HG03097 (cell line): Measurements from ENCODE around the gene PLSCR3.

Experiments
- ATAC-seq: cut with Tn5 transposase; IDR thresholded peaks from one replicate; pipeline ENCODE4 v1.9.1; 2021; ENCODE audit not compliant: unreplicated experiment, low FRiP score

Gene PLSCR3

DNA sequence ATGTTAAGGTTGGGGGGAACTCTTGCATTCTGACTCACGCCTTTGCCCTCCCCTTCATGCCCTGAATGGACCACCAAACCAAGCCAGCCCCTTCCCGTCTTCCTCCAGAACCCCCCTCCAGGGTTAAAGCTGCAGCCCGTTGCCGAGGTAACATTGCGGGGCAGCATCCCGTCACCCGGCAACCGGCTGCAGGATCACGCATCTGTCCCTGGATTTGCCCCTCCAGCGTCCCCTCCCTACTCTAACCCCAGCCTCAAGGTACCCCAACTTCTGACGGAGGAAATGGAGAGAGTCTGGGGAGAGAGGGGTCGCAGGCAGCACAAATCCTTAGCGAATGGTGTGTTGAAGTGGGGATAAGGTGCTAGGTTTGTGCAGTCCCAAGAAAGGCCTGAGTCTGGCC is 12.8 kb upstream of the PLSCR3 start:
- no peak for ATAC-seq

DNA sequence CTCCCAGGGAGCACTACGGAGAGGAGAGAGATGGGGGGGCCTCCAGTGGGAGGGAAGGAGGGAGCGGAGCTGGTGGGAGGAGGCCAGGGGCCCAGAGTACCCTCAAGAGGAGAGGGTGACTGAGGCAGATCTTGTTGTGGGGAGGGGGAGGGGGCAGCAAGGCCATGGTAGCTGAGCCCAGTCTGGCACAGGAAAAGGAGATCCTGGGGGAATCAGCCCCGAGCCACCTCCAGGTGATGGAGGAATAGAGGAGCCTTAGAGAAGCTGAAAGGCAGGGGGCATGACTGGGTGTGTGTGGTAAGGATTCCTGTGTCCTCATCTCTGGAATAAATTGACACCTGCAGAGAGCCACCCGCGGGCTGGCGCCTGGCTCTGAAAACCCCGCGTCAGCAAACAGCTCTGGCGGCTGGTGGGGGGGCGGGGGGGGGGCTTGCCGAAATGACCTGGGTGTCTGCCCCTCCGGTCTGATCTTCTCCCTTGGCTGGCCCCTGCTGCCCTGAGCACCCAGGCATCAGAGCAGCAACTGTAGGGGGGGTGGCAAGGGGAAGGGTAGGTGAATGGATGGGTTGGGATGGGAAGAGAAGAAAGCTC is 12.0 kb upstream of the PLSCR3 start:
- ATAC-seq, result no peak

DNA sequence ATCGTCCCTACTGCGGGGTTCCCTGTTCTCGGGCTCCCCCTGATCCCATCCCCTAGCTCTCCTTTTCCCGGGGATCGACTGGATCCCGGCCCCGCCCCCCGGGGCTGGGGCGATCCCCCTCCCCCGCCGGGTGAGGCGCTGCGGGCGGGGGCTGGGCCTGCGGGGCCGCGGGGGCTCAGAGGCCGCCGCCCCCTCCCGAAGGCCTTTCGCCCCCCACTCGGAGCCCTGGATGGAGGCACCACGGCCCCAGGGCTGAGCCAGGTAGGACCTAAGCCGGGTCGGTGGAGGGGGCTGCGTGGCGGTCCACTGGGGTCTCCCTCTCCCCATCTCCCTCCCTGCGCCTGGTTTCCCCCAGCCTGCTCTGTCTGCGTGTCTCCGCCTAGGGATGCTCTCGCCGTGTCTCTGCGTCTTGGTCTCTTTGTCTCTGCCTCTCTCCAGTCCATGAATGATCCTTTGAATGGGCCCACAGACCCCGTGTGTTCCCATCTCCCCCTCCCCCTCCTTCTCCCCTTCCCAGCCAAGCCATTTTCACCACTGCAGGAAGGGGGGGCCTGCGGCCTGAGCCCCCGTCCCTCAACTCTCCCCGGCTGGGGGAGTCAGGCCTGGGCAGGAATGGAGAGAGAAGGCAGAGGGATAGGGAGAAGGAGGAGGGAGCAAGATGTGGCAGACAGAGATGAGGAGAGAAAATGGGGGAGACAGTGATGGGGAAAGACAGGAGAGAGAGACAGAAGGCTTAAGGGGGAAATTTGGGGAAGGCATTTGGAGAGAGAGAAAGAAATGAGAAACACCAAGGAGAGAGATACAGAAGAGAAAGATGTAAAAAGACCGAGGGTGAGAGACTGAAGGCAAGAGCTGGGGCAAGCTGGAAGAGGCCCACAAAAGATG is 11.3 kb upstream of the PLSCR3 start:
- ATAC-seq, result no peak

DNA sequence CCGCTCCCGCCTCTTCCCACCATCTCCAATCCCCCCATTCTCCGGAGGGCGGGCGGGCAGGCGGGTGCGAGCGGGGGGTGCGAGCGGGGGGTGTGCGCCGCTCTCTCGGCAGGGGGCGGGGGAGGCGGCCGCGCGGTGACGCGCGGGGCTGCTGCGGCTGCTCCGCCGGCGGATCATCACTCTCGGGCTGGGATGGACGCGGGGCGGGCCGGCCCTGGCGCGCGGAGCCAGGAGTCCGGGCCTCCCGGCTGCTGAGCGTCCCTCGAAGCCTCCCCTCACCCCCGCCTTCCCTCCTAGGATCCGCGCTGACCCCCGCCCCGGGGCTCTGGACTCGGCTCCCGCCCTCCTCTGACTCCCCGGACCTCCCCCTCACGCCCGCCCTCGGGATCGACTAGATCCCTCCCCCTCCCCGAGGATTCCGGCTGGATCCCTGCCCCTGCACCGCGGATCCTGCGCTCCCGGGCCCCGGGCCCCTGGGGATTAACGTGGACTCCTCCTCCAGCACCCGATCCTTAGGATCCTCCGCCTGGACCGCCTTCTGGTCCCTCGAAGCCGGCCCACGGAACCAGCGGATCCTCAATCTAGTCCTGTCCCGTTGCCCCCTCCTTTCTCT is 10.5 kb upstream of the PLSCR3 start:
- peak; percentile 2 for ATAC-seq

DNA sequence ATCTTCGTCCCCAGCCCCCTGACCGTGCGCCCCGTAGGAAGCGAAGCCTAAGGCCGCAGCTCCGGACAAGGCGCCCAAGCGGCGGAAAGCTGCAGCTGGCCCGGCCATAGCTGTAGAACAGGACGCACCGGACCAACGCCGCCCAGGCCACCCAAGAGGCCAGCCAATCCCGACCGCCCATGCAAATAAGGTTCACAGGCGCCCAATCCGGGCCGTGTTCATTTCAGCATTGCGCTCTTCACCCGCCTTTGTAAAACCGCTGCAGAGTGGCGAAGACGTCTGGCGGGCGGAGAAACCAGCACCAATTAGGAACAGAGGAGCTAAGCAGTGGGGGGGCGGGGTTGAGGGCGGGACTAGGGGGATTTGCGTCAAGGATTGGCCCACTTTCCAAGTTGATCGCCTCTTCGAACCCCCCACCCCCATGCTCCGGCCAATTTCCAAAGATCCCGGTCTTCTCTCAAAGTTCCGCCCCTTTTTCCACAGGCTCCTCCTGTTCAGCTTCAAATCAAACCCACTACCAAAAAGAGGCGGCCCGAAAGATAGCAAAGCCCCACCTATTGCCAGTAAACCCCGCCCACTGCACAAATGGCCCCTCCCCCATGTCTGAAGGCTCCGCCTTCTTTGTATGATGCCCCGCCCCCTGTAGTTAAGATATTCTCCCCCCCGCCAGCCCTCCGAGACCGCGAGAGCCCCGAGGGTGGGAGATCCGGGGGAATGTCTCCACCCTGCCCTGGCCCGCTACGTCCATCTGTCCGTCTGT is 9.8 kb upstream of the PLSCR3 start, which contains the start of gene TMEM256:
Gene TMEM256, minus strand, starts transcription at position 121 of the 760 bp plus-strand sequence. Its CDS starts 13 bp downstream, at position 108.
- peak; percentile 87 for ATAC-seq

DNA sequence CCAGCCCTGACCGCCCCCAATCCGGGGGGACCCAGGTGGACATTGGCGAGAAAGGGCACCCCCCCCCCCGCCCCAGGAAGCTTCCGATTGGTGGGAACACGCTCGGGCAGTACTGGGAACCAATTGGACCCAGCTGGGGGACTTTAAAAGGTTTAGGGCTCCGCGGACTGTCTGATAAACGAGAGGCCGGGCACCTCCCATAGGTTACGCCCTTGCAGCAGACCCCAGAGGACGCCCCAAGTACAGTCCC is 9.3 kb upstream of the PLSCR3 start:
- ATAC-seq, result no peak

DNA sequence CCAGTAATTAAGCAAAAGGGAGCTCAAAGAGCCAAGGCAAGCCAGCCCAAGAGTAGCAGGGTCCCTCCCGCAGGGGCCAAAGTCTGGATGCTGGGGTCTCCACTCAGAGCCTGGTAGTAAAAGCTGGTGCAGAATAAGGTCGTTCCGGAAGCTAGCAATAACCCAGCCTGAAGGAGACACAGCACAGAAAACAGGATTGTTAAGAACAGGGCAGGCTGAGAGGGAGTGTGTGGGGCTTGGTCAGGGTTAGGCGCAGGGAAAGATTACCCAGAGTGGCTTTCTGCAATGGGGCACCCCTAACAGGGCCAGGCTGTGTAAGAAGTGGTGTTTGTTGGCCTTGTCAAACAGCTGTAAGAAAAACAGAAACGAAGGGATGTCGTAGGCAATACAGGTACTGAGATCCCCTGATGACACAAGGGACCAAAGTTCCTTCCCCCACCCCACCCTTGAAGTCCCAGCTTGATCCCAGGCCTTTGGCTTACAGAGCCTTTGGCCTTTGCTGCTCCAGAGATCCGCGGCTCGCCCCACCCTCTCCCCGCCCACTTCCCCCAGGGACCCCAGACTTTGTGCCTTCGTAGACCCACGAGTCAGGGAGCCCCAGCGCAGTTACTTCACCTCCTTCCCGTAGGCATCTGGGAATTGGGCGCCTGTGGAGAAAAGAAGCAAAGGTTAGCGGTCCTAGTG is 8.9 kb upstream of the PLSCR3 start:
- ATAC-seq, result no peak

DNA sequence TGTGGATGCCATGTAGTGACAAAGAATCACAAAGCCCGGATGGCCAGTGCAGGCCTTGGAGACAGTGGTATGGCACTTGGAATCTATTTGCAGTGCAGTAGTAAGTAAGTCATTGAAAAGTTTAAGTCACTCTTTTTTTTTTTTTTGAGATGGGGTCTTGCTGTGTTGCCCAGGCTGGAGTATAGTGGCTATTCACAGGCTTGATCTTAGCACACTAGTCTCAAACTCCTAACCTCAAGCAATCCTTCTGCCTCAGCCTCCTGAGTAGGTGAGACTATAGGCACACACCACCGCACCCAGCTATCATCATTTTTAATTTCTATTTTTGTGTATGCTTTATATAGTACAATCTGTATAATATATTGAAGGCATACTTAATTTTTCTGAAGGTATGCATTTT is 4.3 kb upstream of the PLSCR3 start:
- ATAC-seq, result no peak

DNA sequence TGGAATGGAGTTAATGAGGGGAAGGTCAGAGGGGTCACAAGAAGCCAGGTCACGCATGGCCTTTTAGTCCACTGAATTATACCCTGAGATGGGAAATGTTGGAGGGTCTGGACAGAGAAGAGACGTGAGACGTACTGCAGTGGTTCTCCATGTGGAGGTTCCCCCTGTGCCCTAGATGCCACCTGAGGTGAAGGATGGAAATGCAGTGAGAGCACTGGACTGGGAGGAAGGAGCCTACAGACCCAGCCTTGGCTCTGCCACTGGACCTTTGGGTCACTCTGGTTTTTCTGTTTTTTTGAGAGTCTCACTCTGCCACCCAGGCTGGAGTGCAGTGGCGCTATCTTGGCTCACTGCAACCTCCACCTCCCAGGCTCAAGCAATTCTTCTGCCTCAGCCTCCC is 1.8 kb upstream of the PLSCR3 start:
- no peak for ATAC-seq

DNA sequence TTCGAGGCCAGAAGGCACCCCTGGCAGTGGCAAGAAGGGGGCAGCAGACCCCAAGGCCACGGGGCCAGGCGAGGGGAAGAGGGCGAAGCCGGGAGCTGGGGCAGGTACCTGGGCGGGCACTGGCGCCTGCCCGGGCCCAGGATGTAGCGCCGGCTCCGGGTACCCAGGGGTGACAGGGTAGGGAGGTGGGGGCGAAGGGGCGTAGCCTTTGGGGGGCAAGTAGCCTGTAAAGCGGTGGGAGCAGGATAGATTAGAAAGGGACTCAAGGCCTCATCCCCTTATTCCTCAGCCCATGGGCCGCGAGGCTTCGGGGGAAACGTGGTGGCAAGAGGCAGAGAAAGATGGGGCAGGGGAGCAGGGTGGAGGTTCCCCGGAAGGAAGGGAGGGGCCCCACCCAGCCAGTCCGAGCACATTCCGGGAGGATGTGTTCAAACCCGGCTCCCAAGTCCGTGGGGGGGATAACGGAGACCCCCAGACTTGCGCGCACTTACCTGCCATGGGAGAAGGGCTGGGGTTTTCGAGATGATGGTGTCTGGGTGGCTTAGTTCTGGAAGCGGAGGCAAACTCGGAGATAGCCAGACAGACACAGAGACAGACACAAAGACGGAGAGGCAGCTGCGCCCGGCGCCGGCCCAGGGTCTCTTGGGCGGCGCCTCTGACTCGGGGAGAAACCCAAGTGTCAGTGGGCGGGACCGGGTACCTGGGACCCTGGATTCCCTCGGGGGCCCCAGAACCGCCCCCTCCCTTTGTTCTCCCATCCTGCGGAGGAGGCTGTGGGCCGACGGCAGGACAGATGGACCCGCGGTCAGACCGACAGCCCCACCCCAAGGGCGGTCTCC is 493 bp downstream of the PLSCR3 start:
- peak; percentile 27 for ATAC-seq

DNA sequence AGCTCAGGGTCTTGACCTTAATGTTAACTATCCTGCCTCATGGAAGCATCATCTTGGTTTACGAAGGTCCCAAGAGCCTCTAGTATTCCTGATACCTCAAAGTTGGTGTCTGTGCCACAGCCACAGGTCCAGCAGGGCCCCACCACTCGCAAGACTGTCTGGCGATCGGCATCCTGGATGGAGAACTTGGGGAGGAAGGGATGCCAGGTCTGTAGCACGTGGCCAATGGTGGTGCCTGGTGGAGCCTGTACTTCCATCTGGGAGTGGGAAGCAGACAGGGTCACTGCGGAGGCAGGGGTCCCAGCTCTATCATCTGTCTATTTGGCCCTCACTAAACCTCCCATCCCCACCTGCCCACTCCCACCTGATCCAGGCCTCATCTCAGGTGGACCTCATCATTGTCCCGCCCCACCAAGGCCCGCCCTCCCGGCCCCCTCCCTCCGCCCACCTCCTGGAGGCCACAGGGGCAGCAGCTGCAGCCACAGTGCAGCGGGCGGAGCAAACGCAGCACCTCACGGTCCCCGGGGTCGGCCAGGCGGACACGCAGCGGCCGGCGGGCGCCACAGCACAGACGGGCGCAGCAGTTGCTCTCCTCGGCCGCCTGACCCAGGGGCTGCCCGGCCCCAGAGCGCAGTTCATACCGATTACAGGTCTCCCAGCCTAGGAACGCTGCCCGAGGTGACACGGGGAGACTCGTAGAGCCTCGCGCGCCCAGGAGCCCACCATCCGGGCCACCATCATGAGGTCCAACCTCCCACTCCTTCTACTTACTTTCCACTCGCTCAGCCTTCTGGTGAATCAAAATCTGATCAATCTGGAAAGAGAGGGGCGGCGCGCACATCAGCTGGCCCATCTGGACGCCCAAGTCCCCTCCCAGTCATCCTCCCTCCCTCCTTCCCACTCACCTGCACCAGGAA is 1.4 kb downstream of the PLSCR3 start:
- ATAC-seq, result no peak

DNA sequence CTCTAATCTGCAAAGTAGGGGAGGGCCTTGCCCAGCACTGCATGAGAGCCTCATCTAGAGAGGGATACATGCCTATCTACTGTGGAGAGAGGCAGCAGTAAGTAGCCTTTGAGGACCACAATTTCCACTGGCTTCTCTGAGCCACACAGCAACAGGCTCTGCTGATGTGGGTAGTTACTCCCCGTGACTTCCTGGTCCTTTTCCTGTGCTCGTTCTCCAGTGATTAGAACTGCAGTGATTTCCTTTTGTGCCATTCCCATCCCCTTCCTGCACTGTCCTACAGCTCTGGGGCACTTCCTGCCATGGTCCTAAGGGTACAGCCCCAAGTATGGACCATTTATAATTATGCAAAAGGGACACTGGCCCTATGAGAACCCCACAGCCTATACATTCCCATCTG is 3.0 kb downstream of the PLSCR3 start:
- no peak for ATAC-seq

DNA sequence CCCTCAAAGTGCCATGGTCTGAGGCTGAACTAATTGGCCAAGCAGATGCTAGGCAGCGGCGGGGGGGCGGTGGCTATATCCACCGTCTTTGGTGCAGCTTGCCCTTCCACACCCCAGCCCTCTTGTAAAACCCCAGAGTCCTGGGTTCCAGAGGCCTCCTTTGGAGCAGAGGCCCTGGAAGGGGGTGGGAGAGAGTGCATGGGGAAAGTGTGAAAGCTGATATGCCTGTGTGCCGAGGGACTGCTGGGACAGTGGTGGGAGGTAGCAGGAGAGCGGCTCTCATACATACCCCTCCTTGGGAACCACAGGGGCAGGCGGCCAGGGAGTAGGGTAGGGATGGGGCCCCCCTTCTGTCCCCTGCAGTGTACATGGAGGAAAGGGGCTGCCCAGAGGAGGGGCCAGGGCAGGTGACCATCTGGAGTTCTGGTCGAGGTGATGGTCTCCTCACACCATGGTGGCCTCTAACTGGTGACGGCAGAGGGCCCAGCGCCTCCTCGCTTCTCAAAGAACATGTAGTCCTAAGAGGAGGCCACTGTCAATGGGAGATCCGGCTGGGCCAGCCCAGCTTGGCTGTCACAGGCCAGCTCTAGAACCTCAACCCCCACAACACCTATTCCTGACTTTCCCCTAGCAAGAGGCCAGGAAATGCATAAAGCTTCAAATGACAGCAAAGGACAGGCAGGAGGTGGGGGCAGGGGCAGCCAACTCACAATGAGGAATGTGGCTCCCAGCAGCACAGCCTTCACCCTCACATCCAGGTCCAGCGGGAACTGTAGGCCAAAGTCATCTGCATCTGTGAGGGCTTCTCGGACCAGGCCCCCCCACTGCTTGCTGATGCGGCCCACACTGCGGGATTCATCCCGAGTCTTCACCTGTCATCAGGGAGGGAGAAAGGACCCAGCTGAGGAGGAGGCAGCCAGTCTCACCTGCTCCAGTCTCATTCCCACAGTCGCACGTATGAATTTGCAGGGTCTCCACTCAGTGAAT is 4.1 kb downstream of the PLSCR3 start:
- no peak for ATAC-seq

DNA sequence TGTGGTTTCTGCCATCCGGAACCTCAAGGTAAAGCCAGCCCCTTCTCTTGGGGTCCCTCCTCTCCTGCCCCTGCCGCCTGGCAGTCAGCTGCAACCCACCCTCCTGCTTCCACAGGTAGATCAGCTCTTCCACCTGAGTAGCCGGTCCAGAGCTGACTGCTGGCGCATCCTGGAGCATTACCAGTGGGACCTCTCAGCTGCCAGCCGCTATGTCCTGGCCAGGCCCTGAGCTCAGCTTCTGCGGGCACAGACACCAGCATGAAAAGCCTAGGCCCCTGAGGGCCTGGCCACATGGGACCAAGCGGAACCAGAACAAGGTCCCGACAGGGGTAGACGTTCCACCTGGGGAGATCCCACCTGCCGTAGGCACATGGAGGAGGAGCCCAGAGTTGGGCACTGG is 5.5 kb downstream of the PLSCR3 start:
- no peak for ATAC-seq

DNA sequence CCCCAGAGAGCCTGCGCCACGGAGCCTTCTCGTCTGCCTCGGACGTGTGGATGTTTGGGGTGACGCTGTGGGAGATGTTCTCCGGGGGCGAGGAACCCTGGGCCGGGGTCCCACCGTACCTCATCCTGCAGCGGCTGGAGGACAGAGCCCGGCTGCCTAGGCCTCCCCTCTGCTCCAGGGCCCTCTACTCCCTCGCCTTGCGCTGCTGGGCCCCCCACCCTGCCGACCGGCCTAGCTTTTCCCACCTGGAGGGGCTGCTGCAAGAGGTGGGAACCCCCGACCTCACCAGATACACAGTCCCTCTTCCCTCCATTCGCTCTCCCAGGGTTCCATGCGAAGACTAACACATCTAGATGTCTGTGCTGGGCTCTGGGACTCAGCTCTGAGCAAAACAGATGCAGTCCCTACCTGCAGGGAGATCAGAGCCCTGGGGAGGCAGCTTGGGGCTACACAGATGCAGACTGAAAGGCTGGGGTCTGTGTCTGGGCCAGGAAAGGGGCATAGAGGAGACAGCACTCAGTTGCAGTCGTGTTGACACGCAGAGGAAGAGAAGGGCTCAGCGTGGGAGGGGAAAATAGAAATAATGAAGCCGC is 9.7 kb downstream of the PLSCR3 start:
- no peak for ATAC-seq

DNA sequence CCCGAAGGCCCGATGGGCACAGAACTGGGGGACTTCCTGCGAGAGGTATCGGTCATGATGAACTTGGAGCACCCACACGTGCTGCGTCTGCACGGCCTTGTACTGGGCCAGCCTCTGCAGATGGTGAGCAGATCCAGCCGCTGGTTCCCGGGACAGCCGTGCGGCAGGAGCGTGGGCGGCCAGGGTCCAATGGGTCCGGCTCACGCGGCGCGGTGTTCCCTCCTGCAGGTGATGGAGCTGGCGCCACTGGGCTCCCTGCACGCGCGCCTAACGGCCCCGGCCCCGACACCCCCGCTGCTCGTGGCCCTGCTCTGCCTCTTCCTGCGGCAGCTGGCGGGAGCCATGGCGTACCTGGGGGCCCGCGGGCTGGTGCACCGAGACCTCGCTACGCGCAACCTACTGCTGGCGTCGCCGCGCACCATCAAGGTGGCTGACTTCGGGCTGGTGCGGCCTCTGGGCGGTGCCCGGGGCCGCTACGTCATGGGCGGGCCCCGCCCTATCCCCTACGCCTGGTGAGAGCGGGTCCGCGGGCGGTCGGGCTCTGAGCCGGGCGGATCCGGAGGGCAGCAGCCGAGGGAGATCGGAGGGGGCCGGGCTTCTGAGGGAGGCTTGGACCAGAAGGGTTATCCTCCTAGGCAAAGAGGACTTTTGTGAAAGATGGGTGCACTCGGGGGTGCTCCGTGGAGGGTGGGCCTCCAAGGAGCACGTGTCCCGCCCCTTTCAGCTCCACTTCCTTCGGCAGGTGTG is 10.4 kb downstream of the PLSCR3 start:
- no peak for ATAC-seq

DNA sequence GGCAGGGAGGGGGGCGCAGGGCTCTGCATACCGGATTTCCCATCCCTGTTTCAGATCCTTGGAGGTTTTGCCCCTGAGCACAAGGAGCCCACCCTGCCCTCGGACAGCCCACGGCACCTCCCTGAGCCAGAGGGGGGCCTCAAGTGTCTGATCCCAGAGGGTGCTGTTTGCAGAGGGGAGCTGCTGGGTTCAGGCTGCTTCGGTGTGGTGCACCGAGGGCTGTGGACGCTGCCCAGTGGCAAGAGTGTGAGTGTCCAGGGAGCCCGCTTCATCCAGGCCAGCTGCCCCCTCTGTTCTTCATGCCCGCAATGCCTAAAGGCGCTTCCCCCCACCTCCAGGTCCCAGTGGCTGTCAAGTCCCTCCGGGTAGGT is 11.0 kb downstream of the PLSCR3 start:
- no peak for ATAC-seq
